GM19238 (cell line): Measurements from ENCODE around the gene UPK2.
A peak's percentile ranks its signal among the peaks of the same experiment; 100 is the strongest.
"Not testable (repeated sequence)": the region's sequence is repeated elsewhere in the genome, so short reads cannot be mapped to it uniquely, and the experiment has no call there.

ENCODE experiments used
- DNase-seq: peaks from one replicate; pipeline ENCODE4 v3.0.0; 2011; ENCODE audit warnings: low spot score; ENCODE audit not compliant: insufficient read length

Gene UPK2

GRCh38 chr11:118938491-118939403, 17.4 kb upstream of the UPK2 start:
- DNase-seq, result no peak

DNA sequence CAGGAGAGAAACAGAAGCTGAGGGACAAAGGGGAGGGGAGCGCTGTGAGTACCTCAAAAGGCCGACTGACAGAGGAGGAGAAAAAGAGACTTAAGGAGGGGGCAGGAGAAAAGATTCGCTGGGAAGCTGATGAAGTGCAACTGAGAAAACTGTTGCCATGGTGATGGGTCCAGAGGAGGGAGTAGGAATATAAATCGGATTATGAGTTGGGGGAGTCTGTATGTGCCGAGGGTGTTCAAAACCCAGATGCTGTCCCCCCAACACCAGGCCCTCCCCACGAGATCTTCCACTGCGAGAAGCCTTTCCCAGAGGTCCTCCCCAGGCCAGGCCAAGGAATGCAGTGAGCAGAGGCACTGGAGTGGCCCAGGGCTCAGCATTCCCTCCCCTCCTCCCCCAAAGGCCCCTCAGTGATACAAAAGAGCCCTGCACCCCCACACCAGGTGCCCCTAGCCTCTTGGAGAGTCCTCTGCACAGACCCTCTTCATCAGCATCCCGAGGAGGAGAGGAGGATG, 16.6 kb upstream of the UPK2 start:
- no peak for DNase-seq

GRCh38 chr11:118939953-118940598, 16.0 kb upstream of the UPK2 start:
- peak; percentile 62 for DNase-seq

DNA sequence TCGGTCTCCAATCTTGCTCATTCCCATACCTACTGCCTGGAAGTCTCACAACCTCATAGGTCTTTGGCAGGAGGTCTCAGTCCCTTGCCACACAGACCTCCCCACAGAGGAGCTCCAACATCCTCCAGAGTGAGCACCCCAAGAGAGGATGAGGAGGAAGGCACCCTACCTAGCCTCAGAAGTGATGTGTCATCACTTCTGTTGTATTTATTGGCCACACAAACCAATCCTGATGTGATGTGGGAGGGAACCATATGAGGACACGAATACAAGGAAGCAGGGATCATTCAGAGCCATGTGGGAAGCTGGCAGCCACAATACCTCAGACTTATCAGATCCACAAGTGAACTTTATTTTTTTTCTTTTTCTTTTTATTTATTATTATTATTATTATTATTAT, 9.0 kb upstream of the UPK2 start:
- DNase-seq, result no peak

GRCh38 chr11:118948000-118948399, 8.1 kb upstream of the UPK2 start:
- DNase-seq, result no peak

- DNase-seq, result no peak
Measured at GRCh38 chr11:118953265-118953664, 2.8 kb upstream of the UPK2 start.

DNA sequence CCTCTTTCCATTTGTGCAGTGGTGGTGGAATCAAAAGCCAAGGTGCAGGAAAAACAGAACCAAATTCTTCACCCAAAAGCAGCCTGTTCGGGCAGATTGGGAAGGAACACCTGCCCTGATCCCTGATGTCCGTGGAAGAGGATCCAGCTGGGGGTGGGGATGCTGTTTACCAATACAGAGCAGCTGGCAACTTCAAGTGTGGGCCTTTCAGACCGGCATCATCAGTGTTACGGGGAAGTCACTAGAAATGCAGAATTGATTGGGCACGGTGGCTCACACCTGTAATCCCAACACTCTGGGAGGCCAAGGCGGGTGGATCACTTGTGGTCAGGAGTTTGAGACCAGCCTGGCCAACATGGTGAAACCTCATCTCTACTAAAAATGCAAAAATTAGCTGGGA, 2.1 kb upstream of the UPK2 start:
- DNase-seq, result not testable (repeated sequence)

DNA sequence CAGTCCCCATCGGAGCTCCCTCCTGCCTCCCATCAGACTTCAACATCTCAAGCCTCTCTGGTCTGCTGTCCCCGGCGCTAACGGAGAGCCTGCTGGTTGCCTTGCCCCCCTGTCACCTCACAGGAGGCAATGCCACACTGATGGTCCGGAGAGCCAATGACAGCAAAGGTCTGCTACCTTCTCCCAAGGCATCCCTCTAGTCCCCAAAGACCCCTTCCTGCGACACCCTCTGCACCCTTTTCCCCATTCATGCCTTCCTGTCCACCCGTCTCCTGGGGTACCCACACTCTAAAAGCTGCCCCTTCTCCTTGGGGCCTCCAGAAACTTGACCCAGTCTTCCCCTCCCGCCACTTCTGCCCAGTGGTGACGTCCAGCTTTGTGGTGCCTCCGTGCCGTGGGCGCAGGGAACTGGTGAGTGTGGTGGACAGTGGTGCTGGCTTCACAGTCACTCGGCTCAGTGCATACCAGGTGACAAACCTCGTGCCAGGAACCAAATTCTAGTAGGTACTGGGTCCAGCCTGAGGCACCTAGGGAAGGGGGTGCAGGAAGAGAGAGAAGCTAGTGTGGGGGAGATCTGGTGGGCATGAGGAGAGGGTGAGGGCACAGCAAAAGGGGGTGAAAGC, 860 bp downstream of the UPK2 start:
- DNase-seq, result no peak

- DNase-seq, result no peak
Measured at GRCh38 chr11:118957549-118957948, 1.5 kb downstream of the UPK2 start.

DNA sequence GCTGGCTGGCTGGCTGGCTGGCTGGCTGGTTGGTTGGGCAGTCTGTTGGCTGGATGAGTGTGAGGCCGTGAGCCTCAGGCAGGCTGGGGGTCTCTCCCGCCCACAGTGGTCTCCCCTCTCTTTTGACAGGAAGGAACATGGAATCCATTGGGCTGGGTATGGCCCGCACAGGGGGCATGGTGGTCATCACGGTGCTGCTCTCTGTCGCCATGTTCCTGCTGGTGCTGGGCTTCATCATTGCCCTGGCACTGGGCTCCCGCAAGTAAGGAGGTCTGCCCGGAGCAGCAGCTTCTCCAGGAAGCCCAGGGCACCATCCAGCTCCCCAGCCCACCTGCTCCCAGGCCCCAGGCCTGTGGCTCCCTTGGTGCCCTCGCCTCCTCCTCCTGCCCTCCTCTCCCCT, 1.9 kb downstream of the UPK2 start:
- DNase-seq, result no peak

DNA sequence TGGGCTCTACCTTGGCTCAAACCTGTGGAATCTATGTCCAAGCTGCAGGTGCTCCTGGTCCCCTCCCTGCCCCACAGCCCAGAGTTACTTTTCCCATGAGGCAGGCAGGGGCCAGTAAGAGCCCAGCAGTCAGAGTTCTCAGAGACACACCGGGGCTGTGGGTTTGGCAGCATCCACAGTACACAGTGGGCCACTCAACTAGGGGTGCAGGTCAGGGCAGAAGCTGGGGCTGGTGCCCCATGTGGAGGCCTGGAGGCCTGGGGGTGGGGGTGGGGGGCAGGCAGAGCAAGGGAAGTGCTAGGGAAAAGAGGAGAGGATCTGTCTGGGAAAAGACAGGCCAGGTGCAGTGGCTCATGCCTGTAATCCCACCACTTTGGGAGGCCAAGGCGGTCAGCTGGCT, 2.5 kb downstream of the UPK2 start:
- no peak for DNase-seq

GRCh38 chr11:118961189-118961588, 5.1 kb downstream of the UPK2 start:
- DNase-seq, result no peak

DNA sequence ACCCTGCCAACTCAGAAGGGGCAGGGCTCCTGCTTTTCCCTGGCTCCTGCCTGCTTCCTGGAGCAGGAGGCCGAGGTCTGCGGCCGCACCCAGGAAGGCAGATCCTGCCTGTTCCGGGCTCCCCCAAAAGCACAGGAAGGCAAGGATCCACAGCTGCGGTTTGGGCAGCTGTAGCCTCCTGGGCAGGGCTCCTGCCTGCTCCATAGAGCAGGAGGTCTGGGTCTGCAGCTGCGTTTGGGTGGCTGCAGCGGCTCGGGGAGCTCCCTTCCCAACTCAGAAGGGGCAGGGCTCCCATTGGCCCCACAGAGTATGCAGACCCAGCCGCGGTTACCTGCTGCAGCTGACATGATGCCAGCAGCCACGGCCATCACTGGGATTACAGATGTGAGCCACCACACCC, 5.5 kb downstream of the UPK2 start:
- no peak for DNase-seq

GRCh38 chr11:118969508-118969907, 13.4 kb downstream of the UPK2 start:
- not testable (repeated sequence) for DNase-seq

- no peak for DNase-seq
Measured at GRCh38 chr11:118971646-118972045, 15.5 kb downstream of the UPK2 start, which contains the start of gene FOXR1. FOXR1 (plus strand) TSS chr11:118971761; CDS start chr11:118971932, 171 bp downstream.

DNA sequence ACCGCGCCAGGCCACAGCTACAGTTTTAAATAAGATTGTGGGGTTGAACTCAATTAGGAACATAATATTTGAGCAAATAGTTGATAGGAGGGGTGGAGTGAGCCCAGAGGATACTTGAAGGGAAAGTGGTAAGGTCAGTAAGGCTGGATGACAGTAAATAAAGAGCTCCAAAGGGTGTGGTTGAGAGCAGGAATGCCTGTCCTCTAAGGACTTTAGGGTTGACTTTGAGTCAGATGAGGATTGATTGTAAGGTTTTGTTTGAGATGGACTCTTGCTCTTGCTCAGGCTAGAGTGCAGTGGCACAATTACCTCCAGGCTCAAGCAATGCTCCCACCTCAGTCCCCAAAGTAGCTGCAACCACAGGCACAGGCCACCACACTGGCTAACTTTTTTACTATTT, 17.9 kb downstream of the UPK2 start:
- DNase-seq, result no peak

DNA sequence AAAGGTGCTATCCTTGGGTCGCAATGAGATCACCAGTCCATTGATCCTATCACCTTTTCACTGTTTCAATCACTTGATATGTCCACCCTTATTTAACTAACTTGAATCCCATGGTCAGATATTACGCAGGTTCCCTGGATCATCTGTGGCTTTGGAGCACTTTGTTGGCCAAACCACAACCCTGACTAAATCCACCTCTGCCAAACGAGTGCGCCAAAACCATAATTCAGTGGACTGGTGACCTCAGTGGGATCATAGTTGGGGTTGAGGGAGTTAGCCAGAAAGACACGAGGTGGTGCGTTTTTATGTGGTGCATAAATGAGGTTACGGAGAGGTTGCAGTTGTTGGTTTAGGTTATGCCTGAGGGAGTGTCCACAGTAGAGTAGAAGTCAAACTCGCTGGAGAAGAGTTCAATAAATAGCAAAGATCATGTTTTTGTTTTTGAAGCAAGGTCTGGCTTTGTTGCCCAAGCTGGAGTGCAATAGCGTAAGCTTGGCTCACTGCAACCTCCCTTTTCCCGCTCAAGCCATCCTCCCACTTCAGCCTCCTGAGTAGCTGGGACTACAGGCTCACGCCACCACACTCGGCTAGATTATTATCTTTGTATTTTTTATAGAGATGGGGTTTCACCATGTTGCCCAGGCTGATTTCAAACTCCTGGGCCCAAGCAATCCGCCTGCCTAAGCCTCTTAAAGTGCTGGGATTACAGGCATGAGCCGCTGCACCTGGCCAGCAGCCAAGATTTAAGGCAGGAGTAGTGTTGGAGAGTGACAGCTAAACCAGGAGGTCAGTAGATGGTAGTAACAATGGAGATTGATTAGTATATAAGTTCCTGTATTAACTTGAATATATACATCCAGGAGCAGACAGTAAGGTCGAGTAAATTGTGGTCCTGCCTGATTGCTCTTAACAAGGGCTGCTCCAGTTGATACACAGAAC, 19.9 kb downstream of the UPK2 start:
- no peak for DNase-seq

DNA sequence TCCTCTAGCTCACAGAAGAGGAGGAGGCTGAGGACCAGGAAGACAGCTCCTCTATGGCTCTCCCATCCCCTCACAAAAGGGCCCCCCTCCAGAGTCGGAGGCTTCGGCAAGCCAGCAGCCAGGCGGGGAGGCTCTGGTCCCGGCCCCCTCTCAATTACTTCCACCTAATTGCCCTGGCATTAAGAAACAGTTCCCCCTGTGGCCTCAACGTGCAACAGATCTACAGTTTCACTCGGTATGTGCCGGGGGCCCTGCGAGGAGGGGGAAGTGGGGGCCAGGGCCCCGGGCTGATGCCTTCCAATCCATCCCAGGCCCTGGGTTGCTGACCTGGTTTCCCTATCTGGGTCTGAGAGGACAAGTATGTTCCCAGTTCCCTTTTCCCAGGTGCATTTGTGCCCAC, 23.3 kb downstream of the UPK2 start:
- DNase-seq, result no peak

DNA sequence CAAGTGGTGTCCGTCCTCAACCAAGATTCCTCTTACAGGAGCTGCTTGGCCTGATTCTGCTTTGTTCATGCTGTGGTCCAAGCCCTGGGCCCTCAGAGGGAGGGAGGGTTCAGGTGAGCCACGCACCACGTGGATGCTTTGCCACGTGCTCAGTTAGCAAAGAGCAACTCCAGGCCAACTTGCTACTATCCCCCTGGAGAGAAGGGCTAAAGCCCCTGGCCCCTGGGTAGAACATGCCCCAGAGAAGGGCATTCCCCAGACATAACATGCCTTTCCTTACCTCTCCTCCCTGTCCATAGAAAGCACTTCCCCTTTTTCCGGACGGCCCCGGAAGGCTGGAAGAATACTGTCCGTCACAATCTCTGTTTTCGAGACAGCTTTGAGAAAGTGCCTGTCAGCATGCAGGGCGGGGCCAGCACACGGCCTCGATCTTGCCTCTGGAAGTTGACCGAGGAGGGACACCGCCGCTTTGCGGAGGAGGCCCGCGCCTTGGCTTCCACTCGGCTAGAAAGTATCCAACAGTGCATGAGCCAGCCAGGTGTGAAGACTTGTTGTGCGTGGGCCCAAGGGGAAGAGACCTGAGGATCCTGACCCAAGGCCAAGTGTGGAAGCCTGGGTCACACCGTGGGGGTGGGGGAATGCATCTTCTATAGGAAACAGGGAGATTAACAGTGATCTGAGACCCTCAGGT, 24.2 kb downstream of the UPK2 start:
- no peak for DNase-seq

GRCh38 chr11:118984337-118984736, 28.2 kb downstream of the UPK2 start:
- DNase-seq, result not testable (repeated sequence)
